ENCODE data around the gene VAV2.
"Not testable (repeated sequence)": the region's sequence is repeated elsewhere in the genome, so short reads cannot be mapped to it uniquely, and the experiment has no call there.

The VAV2 gene

DNA sequence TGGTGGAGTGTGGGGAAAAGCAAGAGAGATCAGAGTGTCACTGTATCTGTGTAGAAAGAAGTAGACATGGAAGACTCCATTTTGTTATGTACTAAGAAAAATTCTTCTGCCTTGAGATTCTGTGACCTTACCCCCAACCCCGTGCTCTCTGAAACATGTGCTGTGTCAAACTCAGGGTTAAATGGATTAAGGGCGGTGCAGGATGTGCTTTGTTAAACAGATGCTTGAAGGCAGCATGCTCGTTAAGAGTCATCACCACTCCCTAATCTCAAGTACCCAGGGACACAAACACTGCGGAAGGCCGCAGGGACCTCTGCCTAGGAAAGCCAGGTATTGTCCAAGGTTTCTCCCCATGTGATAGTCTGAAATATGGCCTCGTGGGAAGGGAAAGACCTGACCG lies 34.4 kb downstream of the VAV2 start:
- not testable (repeated sequence) for H3K27ac ChIP-seq (ENCODE audit: low read length); H3K9ac ChIP-seq (ENCODE audit: low read depth, low read length)
- peaks cover 26% of the 10 kb centered on the region for H3K4me1 ChIP-seq (ENCODE audit: insufficient read depth, low read length)

DNA sequence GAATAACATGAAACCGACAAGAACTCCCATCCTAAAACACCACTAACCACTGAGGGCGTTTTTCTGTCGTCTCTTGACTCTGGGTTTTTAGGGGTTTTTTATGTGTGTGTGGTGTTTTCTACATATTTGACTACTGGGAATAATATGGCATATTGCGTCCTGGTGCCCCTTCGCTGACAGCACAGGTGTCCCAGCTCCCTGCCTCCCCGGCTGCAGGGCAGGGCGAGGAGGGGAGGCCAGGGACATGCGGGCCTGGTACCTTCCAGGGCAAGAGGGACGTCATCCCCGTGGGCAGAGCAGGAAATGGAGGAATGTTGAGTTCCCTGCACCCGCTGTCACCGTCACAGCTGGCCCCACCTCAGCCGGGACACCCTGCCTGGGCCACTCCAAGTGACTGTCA lies 34.8 kb downstream of the VAV2 start:
- Histone ChIP-seq H3K27me3 (ENCODE audit: insufficient read depth, low read length) (no peaks in the 10 kb centered on the region), H3K4me1 (ENCODE audit: insufficient read depth, low read length) (peaks cover 26% of the 10 kb centered on the region), H3K9me3 (ENCODE audit: insufficient read depth, low read depth, low read length) (no peaks in the 10 kb centered on the region), H3K27ac (ENCODE audit: low read length) (no peak overlapping the region), H3K9ac (ENCODE audit: low read depth, low read length) (no peak overlapping the region), H3K4me3 (ENCODE audit: low read length) (no peak overlapping the region), H3K36me3 (ENCODE audit: insufficient read depth, low read depth, low read length) (no peaks in the 10 kb centered on the region)

More for the DNA sequence above, 34.4 kb downstream of the VAV2 start:
- not testable (repeated sequence) for H3K27me3 ChIP-seq (ENCODE audit: insufficient read depth, low read length); H3K36me3 ChIP-seq (ENCODE audit: insufficient read depth, low read depth, low read length); H3K4me3 ChIP-seq (ENCODE audit: low read length); H3K9me3 ChIP-seq (ENCODE audit: insufficient read depth, low read depth, low read length)

DNA sequence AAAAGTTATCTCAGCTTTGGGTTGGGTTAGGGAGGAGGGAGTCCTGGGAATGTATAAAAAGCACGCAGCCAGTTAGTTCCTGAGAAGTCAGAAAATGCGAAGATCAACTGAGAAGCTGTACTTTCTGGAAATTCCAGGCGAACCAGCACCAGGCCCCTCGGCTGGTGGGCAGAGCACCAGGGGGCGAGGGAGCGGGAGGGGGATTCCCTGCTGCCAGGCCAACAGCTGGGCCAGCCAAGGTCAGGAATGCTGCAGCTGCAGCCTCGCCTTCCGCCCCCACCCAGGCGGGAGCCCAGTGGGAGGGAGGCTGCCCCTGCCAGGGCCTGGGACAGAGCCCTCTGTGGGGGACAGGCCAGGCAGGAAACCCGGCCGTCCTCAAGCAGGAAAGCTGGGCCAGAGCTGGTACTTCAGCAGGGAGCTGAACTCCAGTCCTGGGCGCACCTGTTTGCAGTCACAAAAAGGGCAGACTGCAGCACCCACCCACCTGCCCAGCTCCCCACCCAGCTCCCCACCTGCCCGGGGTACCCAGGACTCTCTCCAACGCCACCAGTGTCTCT lies 35.5 kb downstream of the VAV2 start:
- Histone ChIP-seq H3K4me3 (ENCODE audit: low read length) (peak overlapping the region; percentile 47; the same call in 1 of the 2 replicates), H3K36me3 (ENCODE audit: insufficient read depth, low read depth, low read length) (no peaks in the 10 kb centered on the region), H3K27ac (ENCODE audit: low read length) (no peak overlapping the region), H3K4me1 (ENCODE audit: insufficient read depth, low read length) (peaks cover 26% of the 10 kb centered on the region), H3K9me3 (ENCODE audit: insufficient read depth, low read depth, low read length) (no peaks in the 10 kb centered on the region), H3K27me3 (ENCODE audit: insufficient read depth, low read length) (no peaks in the 10 kb centered on the region), H3K9ac (ENCODE audit: low read depth, low read length) (peak overlapping the region; percentile 72; the same call in 1 of the 2 replicates)

GRCh38 chr9:133955821-133956411 lies 36.2 kb downstream of the VAV2 start:
- peaks cover 26% of the 10 kb centered on the region for H3K4me1 ChIP-seq (ENCODE audit: insufficient read depth, low read length)
- no peaks in the 10 kb centered on the region for H3K27me3 ChIP-seq (ENCODE audit: insufficient read depth, low read length)
- peak overlapping the region; percentile 72; the same call in 1 of the 2 replicates for H3K9ac ChIP-seq (ENCODE audit: low read depth, low read length)
- no peaks in the 10 kb centered on the region for H3K9me3 ChIP-seq (ENCODE audit: insufficient read depth, low read depth, low read length)
- no peak overlapping the region for H3K27ac ChIP-seq (ENCODE audit: low read length)
- H3K4me3 ChIP-seq (ENCODE audit: low read length), result peak overlapping the region; percentile 47
- H3K36me3 ChIP-seq (ENCODE audit: insufficient read depth, low read depth, low read length), result no peaks in the 10 kb centered on the region

GRCh38 chr9:133954862-133955529 lies 37.1 kb downstream of the VAV2 start:
- Histone ChIP-seq H3K4me1 (ENCODE audit: insufficient read depth, low read length) (peaks cover 26% of the 10 kb centered on the region), H3K9ac (ENCODE audit: low read depth, low read length) (no peak overlapping the region), H3K27me3 (ENCODE audit: insufficient read depth, low read length) (no peaks in the 10 kb centered on the region), H3K36me3 (ENCODE audit: insufficient read depth, low read depth, low read length) (no peaks in the 10 kb centered on the region), H3K27ac (ENCODE audit: low read length) (no peak overlapping the region), H3K4me3 (ENCODE audit: low read length) (no peak overlapping the region), H3K9me3 (ENCODE audit: insufficient read depth, low read depth, low read length) (no peaks in the 10 kb centered on the region)

DNA sequence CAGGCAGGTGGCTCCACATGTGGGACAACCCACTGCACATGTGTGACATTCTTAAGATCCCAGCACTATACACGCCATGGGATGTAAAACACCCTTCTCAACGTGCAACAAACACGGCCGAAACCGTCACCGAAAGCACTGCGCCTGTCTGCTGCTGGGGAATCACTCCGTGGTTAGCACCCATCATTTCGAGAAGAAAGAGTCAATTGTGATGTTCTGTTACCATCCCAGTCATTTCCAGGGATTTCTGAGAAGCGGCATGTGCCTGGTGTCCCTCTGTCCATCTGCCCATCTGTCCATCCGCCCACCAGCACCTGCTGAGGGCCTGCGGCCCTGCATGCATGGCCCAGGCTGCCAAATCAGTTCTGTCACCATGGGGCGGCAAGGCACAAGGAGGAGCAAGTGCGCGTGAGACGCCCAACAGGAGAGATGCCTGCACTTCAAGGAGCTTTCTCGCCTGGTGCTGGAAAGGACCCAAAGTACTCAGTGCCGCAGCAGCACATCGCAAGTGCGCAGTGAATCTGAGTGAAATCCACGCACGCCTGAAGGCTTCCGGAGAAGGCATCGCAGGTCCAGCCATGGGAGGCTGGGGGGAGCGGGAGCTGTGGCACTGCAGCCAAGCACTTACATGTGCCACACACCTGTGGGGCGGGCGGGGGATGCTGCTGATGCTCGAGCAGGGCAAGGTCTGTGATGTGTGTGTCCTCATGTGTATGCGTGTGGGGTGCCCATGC lies 38.0 kb downstream of the VAV2 start:
- H3K36me3 ChIP-seq (ENCODE audit: insufficient read depth, low read depth, low read length), result no peaks in the 10 kb centered on the region
- no peaks in the 10 kb centered on the region for H3K27me3 ChIP-seq (ENCODE audit: insufficient read depth, low read length)
- H3K9me3 ChIP-seq (ENCODE audit: insufficient read depth, low read depth, low read length), result no peaks in the 10 kb centered on the region
- no peak overlapping the region for H3K27ac ChIP-seq (ENCODE audit: low read length)
- H3K4me3 ChIP-seq (ENCODE audit: low read length), result no peak overlapping the region
- no peak overlapping the region for H3K9ac ChIP-seq (ENCODE audit: low read depth, low read length)
- H3K4me1 ChIP-seq (ENCODE audit: insufficient read depth, low read length), result peaks cover 18% of the 10 kb centered on the region; the same call in 1 of the 2 replicates

- no peaks in the 10 kb centered on the region for H3K36me3 ChIP-seq (ENCODE audit: insufficient read depth, low read depth, low read length)
- no peaks in the 10 kb centered on the region for H3K9me3 ChIP-seq (ENCODE audit: insufficient read depth, low read depth, low read length)
- H3K27me3 ChIP-seq (ENCODE audit: insufficient read depth, low read length), result no peaks in the 10 kb centered on the region
- H3K9ac ChIP-seq (ENCODE audit: low read depth, low read length), result no peak overlapping the region
- no peak overlapping the region for H3K27ac ChIP-seq (ENCODE audit: low read length)
- H3K4me1 ChIP-seq (ENCODE audit: insufficient read depth, low read length), result peaks cover 13% of the 10 kb centered on the region; the same call in 1 of the 2 replicates
- no peak overlapping the region for H3K4me3 ChIP-seq (ENCODE audit: low read length)
Measured at GRCh38 chr9:133953621-133953975, 38.5 kb downstream of the VAV2 start.

GRCh38 chr9:133952598-133953550 lies 39.2 kb downstream of the VAV2 start:
- Histone ChIP-seq H3K9ac (ENCODE audit: low read depth, low read length) (no peak overlapping the region), H3K36me3 (ENCODE audit: insufficient read depth, low read depth, low read length) (no peaks in the 10 kb centered on the region), H3K27ac (ENCODE audit: low read length) (no peak overlapping the region), H3K27me3 (ENCODE audit: insufficient read depth, low read length) (no peaks in the 10 kb centered on the region), H3K4me3 (ENCODE audit: low read length) (no peak overlapping the region), H3K4me1 (ENCODE audit: insufficient read depth, low read length) (peaks cover 12% of the 10 kb centered on the region; the same call in 1 of the 2 replicates), H3K9me3 (ENCODE audit: insufficient read depth, low read depth, low read length) (no peaks in the 10 kb centered on the region)

DNA sequence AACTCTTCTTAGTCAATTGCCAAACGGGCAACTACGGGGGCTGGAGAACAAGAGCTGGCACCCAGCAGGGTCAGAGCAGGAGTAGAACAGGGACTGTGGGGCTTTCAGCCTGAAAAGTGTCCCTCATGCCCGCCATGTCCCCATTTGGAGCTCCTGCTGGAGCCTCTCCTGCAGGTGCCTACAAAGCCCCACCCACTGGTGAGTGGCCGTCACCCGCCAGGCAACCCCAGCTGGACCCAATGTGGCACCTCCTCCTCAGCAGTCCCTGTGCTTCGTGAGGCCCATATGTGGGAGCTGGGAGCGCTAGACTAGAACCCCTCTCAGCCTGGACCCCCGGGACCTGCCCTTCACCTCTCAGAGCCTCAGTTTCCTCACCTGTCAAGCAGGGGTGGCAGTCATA lies 40.9 kb downstream of the VAV2 start:
- Histone ChIP-seq H3K27me3 (ENCODE audit: insufficient read depth, low read length) (no peaks in the 10 kb centered on the region), H3K4me1 (ENCODE audit: insufficient read depth, low read length) (peaks cover 5% of the 10 kb centered on the region; the same call in 1 of the 2 replicates), H3K9ac (ENCODE audit: low read depth, low read length) (no peak overlapping the region), H3K4me3 (ENCODE audit: low read length) (no peak overlapping the region), H3K27ac (ENCODE audit: low read length) (no peak overlapping the region), H3K9me3 (ENCODE audit: insufficient read depth, low read depth, low read length) (no peaks in the 10 kb centered on the region), H3K36me3 (ENCODE audit: insufficient read depth, low read depth, low read length) (no peaks in the 10 kb centered on the region)

GRCh38 chr9:133950629-133951111 lies 41.5 kb downstream of the VAV2 start:
- no peaks in the 10 kb centered on the region for H3K27me3 ChIP-seq (ENCODE audit: insufficient read depth, low read length)
- no peaks in the 10 kb centered on the region for H3K36me3 ChIP-seq (ENCODE audit: insufficient read depth, low read depth, low read length)
- H3K9ac ChIP-seq (ENCODE audit: low read depth, low read length), result no peak overlapping the region
- no peak overlapping the region for H3K27ac ChIP-seq (ENCODE audit: low read length)
- no peaks in the 10 kb centered on the region for H3K4me1 ChIP-seq (ENCODE audit: insufficient read depth, low read length)
- no peaks in the 10 kb centered on the region for H3K9me3 ChIP-seq (ENCODE audit: insufficient read depth, low read depth, low read length)
- no peak overlapping the region for H3K4me3 ChIP-seq (ENCODE audit: low read length)

DNA sequence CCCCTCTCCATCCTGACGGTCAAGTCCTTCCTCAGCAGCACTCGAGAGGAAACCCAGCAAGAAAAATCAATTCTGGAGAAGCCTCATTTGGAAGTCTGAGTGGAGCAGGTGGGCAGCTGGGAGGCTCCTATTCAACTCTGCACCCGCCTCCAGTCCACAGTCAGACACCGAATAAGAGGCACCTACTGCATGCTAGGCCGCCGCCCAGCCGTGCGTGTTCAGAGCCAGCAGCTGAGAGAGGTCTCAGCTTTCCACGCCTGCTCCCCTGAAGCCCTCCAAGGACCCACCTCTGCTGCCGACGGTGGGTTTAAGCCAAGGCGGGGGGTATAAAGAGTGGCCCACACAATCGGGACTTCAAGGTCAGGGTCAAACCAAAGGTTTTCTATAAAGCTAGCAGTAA lies 41.9 kb downstream of the VAV2 start:
- no peaks in the 10 kb centered on the region for H3K27me3 ChIP-seq (ENCODE audit: insufficient read depth, low read length)
- no peaks in the 10 kb centered on the region for H3K9me3 ChIP-seq (ENCODE audit: insufficient read depth, low read depth, low read length)
- H3K27ac ChIP-seq (ENCODE audit: low read length), result no peak overlapping the region
- H3K4me3 ChIP-seq (ENCODE audit: low read length), result no peak overlapping the region
- H3K9ac ChIP-seq (ENCODE audit: low read depth, low read length), result no peak overlapping the region
- no peaks in the 10 kb centered on the region for H3K4me1 ChIP-seq (ENCODE audit: insufficient read depth, low read length)
- H3K36me3 ChIP-seq (ENCODE audit: insufficient read depth, low read depth, low read length), result no peaks in the 10 kb centered on the region
